Frontal cortex (tissue), 4 donors: ENCODE results near the gene CBL. TPM values are rescaled to one million over a fixed set of nuclear protein-coding genes. Genes with fewer than 3 reads are reported as not detected.

Experiments
- DNase-seq, 2 donors: peaks; one replicate each; pipeline ENCODE4 v3.0.0; 2012; ENCODE audit warnings: low spot score in 2 of 2
- FAIRE-seq: peaks from 2 replicates; lab custom pipeline; 2012; peaks lifted over from hg19 to GRCh38; lab: Jason Lieb, UNC
- total RNA-seq: library from RNA; depleted of rRNA; stranded (reverse); fragments of >200 nt; gene quantifications from one replicate; pipeline ENCODE4 v1.2.3, GENCODE V29; 2014
- donor health status: control.
- donor health status: control.
- donor health status: control.

CBL gene
- total RNA-seq, 1 donor from 2014 or later = 8.6 TPM

GRCh38 chr11:119339589-119340334 lies 133.6 kb downstream of the CBL start:
- FAIRE-seq = no peak
- DNase-seq = peak; percentile 88 to 90

GRCh38 chr11:119340335-119341221 lies 134.4 kb downstream of the CBL start, which contains the start of gene C1QTNF5:
Gene C1QTNF5, minus strand, starts transcription at chr11:119340883. Its CDS starts 486 bp downstream, at chr11:119340397.
- FAIRE-seq = no peak
- peak in 1 of 2 donors; percentile 76 for DNase-seq

DNA sequence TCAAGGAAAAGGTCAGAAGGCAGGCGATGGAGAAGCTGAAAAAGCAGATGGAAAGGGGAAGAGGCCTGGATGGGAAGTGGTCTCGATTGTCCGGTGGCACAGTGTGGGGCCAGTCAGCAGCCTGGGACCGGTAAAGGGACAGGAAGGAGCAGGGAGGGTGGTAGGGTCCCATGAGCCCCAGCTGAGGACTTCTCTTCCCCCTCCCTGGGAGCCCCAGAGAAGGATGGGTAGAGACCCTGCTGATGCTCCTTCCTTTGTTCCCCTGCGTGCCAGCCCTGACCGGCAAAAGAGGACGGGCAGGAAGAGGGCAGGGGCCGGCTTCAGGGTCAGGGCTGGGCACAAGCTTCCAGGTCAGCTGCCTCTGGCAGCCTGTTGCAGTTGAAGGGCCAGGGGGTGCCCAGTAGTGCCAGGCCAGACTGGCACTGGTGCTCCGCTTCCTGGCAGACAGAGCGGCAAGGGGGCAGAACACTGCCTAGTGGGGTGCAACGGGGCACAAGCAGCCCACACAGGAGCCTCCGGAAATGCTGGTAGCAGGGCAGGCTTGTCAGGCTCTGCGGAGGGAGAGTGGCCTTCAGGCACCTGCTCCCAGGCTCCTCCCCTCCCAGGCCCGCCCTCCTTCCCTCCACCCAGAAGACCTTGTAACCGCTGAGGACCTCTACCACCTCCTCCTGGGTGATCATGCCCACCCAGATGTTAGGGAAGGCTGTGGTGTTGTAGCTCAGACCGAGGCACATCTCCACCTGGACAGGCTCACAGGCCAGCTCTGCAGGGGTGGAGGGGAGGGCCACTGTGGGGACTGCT lies 135.3 kb downstream of the CBL start:
- DNase-seq (no peak), FAIRE-seq (no peak)

GRCh38 chr11:119342023-119342300 lies 135.8 kb downstream of the CBL start:
- no peak for DNase-seq
- no peak for FAIRE-seq

DNA sequence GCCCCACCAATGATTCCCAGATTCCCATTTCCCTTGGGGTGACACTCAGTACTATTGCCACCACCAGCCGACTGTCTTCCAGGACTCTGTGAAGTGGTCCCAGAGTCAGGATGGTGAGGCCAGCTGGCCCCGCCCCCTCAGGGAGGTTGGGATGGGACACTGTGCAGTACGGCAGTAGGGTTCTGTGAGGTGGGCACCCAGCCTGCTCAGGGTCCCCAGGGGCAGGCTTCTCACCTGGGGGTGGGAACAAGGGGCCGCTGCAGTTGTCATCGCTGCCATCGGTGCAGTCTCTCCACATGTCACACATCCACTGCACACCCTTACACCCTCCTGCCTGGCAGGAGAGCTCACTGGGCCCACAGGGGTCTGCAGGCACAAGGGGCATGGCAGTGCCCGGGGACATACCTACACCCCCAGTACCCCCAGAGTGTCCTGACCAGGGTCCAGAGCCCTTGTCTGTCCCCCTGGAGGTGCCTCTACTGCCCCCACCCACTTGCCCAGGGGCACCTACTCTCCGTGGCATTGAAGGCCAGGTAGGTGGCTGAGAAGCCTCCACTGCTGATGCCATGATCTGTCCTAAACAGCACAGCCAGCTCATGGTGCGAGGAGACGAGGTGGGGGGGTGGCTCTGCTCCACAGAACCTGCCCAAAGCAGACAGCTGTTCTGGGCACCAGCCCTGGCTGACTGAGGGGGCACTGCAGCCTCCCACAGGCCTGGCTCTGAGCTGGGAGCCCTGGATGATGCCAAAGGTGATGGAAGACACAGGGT lies 136.4 kb downstream of the CBL start:
- FAIRE-seq = no peak

GRCh38 chr11:119343726-119344125 lies 137.6 kb downstream of the CBL start:
- FAIRE-seq = no peak

More for the DNA sequence above, 136.4 kb downstream of the CBL start:
- DNase-seq = no peak

DNA sequence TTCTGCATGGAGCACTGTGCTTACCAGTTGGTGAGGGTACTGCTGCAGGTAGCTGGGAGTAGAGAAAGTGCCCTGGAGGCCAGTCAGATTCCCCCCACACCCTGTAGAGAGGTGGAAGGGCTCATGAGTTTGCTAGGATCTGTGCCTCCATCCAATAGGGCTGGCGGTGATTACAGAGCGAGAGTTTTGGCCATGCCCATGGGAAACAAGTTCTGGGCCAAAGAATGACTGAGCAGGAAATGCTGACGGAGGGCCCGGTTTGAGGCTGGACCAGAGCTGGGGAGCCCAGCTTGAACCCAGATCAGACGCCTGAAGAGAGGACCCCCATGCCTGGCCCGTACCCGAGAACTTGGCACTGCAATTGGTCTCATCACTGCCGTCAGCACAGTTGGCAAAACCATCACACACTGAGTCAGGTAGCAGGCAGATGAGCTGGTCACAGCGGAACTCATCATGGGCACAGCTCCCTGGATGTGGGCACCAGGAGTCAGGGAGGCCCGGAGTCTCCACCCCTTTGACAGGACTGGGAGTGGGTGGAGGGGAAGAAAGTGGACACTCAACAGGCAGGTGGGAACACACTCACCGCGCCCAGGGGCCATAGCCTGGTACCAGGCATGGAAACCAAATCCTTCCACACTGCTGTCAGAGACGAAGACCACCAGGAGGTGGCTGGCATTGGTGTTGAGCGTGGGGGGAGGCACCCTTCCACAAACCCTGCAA lies 138.3 kb downstream of the CBL start:
- FAIRE-seq (no peak), DNase-seq (no peak)

More at GRCh38 chr11:119343726-119344125, 137.6 kb downstream of the CBL start:
- no peak for DNase-seq

- FAIRE-seq (no peak), DNase-seq (no peak)
These were observed 139.5 kb downstream of the CBL start for GRCh38 chr11:119345685-119346084.

DNA sequence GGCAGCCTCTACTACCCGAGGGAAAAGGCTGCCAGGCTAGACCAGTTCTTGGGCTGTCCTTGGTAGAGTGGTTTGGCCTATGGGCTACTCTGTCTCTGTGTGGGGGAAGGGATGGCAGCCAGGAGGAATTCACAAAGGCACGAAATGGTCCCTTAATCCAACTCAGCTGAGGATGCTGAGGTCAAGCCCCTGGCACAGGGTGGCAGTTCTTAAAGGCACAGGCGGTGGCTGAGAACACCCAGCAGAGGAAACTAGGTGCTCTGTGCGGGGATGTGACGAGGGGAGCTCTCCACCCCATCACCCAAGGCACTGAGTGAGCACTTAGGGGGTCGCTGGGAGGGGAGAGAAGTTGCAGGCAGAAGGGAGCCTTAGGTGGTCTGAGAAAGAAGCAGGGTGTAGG lies 140.5 kb downstream of the CBL start, which contains the start of gene MFRP:
MFRP (minus strand) TSS at position 101 of the 400 bp plus-strand sequence. CDS start 192 bp downstream, outside the sequence.
- DNase-seq (no peak), FAIRE-seq (no peak)

- DNase-seq = no peak
- FAIRE-seq = no peak
These were observed 141.1 kb downstream of the CBL start for GRCh38 chr11:119347242-119347641.

GRCh38 chr11:119347940-119348605 lies 141.9 kb downstream of the CBL start:
- no peak for DNase-seq
- no peak for FAIRE-seq

- DNase-seq = no peak
- no peak for FAIRE-seq
These were observed 144.2 kb downstream of the CBL start for GRCh38 chr11:119350302-119350701.

- no peak for FAIRE-seq
These were observed 145.1 kb downstream of the CBL start for GRCh38 chr11:119351232-119351631.

GRCh38 chr11:119352857-119353260 lies 146.7 kb downstream of the CBL start:
- DNase-seq (peak in 1 of 2 donors; percentile 70), FAIRE-seq (no peak)

More at GRCh38 chr11:119351232-119351631, 145.1 kb downstream of the CBL start:
- no peak for DNase-seq

GRCh38 chr11:119355091-119355843 lies 149.1 kb downstream of the CBL start:
- FAIRE-seq = no peak
- DNase-seq = no peak

- no peak for FAIRE-seq
- DNase-seq = peak; percentile 82 to 89
These were observed 150.4 kb downstream of the CBL start for GRCh38 chr11:119356349-119357031.

GRCh38 chr11:119357074-119357473 lies 150.9 kb downstream of the CBL start:
- FAIRE-seq = no peak
- no peak for DNase-seq
